ENCODE data around the gene IKZF3.

IKZF3 gene

DNA sequence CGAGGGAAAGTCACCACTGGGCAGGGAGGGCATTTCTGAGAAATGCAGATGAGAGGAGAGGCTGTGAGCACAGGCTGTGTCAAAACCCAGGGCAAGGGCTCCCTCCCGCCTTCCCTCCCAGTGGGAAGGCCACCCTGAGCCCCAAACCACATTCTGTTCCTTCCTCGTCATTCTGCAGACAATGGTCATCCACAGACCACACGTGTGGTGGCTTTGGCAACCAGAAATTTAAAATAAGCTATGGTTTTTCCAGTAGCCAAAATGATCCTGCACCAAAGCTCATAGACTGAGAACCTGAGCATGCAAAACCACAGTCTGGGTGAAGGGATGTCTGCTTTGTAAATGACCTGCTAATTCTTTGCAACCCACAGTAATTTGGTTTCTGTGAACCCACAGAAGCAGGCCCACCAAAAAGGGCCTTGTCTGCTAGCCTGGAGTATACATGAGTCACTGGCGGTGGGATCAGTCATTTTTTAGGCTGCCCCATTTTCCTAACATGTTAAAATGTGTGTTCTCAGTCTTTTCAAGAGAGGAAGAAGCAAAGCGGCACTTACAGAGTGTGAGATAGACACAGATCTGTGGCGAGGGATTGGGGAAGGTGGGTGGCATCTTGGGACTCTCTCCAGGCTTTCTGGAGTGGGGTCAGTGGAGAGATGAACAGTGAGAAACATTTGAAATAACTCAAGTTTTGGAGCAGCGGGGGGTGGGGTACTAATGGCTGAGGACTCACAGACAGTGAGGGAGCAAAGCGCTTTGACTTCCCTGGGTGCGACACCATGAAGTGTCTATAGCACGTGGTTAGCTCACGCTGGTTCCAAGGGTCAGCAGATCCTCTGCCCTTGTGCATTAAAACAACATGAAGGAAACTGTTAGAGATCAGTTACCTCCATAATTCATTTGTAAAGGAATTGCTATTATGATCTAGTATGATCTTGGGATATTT, 105.9 kb downstream of the IKZF3 start:
- H3K27ac ChIP-seq (ENCODE audit: low read depth, low read length), result no peak overlapping the region
- H3K4me1 ChIP-seq (ENCODE audit: insufficient read depth, low read length), result peaks cover 12% of the 10 kb centered on the region
- no peak overlapping the region for H3K4me3 ChIP-seq (ENCODE audit: low read depth in 1 of 2, low read length in 2 of 2)
- no peaks in the 10 kb centered on the region for H3K36me3 ChIP-seq (ENCODE audit: insufficient read depth, low read length)
- H3K9me3 ChIP-seq (ENCODE audit: low read length), result no peaks in the 10 kb centered on the region
- no peak overlapping the region for H3K9ac ChIP-seq (ENCODE audit: low read length)
- no peaks in the 10 kb centered on the region for H3K27me3 ChIP-seq (ENCODE audit: control insufficient read depth in 1 of 2, insufficient read depth in 2 of 2, low read length in 2 of 2)

DNA sequence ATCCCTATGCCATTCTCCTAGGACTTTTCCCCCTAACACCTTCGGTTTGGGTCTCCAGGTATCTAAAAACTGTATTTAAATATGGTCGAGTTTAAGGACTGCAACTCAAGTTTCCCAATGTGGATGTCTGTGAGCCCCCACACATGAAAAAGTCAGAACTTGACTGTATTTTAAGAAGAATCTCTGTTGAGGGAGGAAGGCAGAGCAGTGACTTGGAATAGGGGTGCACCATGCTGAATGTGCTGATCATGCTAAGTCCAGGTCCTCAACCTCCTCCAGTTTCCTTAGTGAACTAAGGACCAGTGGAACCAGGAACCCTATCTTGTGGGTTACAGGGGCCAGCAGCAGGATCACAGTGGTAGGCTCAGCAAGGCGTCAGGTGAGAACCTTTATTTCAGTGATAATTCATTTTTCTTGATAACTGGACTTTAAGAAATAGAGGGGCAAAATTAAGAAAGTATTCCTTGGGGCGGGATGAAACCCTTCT, 106.9 kb downstream of the IKZF3 start:
- Histone ChIP-seq H3K27me3 (ENCODE audit: control insufficient read depth in 1 of 2, insufficient read depth in 2 of 2, low read length in 2 of 2) (no peaks in the 10 kb centered on the region), H3K4me1 (ENCODE audit: insufficient read depth, low read length) (peaks cover 14% of the 10 kb centered on the region), H3K9me3 (ENCODE audit: low read length) (no peaks in the 10 kb centered on the region), H3K27ac (ENCODE audit: low read depth, low read length) (no peak overlapping the region), H3K4me3 (ENCODE audit: low read depth in 1 of 2, low read length in 2 of 2) (no peak overlapping the region), H3K36me3 (ENCODE audit: insufficient read depth, low read length) (no peaks in the 10 kb centered on the region), H3K9ac (ENCODE audit: low read length) (no peak overlapping the region)

DNA sequence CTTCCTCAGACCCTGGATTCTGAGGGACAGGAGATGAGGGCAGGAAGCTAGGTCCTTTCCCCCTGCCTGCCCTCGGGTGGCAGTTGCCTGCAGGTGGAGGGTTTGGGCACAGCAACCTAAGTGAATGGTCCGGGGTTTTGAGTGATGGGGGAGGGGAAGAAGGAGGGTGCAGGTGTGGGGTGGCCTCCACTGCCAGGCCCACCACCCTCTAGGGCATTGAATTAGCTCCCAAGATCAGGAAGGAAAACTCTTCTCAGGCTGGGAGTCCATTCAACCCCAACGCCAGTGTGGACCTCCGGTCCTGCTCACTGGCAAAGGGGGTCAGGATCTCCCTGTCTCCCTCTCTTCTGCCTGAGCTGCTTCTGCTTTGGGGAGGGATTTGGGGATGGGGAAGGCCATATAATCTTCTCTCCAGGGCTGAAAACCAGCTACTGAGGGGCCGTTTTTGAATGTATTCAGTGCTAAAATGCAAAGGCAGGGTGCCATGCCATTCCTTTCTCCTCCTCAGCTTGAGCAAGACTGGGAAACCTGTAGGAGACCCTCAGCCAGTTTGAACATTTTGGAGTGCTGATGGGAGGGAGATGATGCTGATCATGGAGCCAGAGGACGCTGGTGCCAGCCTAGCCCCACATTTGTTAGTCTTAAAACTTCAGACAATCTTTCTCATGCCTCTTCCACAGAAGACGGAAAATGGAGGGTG, 107.6 kb downstream of the IKZF3 start:
- H3K36me3 ChIP-seq (ENCODE audit: insufficient read depth, low read length), result no peaks in the 10 kb centered on the region
- H3K27me3 ChIP-seq (ENCODE audit: control insufficient read depth in 1 of 2, insufficient read depth in 2 of 2, low read length in 2 of 2), result no peaks in the 10 kb centered on the region
- H3K4me3 ChIP-seq (ENCODE audit: low read depth in 1 of 2, low read length in 2 of 2), result no peak overlapping the region
- peaks cover 14% of the 10 kb centered on the region for H3K4me1 ChIP-seq (ENCODE audit: insufficient read depth, low read length)
- no peak overlapping the region for H3K9ac ChIP-seq (ENCODE audit: low read length)
- no peak overlapping the region for H3K27ac ChIP-seq (ENCODE audit: low read depth, low read length)
- no peaks in the 10 kb centered on the region for H3K9me3 ChIP-seq (ENCODE audit: low read length)

DNA sequence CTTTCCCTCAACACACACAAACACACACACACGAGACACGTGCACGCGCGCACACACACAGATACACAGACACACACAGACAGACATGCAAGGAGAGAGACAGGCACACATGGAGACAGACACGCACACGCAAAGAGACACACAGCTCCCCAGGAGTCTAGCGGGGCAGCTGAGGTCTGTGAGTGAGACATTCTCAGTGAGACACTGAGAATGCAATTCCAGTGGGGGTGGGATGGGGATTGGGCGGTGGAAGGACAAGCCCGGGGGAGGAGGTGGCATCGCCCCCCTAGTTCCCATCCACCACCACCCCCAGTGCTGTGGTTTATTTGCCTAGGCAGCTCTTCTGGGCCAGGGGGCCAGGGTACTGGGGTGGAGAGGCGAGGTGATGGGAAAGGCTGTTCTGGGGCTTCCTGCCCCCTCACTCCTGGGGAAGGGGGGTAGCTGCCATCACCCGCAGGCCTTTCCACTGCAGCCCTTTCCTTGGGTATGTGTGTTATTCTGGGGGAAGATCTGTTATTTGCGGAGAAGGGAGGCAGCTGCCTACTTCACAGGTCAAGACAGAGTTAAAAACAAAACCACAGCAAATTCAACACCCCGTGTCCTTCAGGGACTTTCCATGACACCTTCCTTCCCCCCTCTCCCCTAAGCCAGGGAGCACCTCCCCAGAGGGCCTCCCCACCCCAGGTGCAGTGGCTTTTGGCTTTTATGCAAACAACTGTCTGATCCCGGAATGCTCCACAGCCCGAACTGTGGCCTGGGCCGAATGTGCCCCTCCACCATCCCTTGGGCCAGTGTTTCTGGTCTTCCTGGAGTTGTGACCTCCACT, 108.3 kb downstream of the IKZF3 start:
- H3K27me3 ChIP-seq (ENCODE audit: control insufficient read depth in 1 of 2, insufficient read depth in 2 of 2, low read length in 2 of 2), result no peaks in the 10 kb centered on the region
- peak overlapping the region; percentile 94 for H3K27ac ChIP-seq (ENCODE audit: low read depth, low read length)
- H3K4me3 ChIP-seq (ENCODE audit: low read depth in 1 of 2, low read length in 2 of 2), result no peak overlapping the region
- H3K36me3 ChIP-seq (ENCODE audit: insufficient read depth, low read length), result no peaks in the 10 kb centered on the region
- H3K9me3 ChIP-seq (ENCODE audit: low read length), result no peaks in the 10 kb centered on the region
- peaks cover 14% of the 10 kb centered on the region for H3K4me1 ChIP-seq (ENCODE audit: insufficient read depth, low read length)
- peak overlapping the region; percentile 71 for H3K9ac ChIP-seq (ENCODE audit: low read length)

DNA sequence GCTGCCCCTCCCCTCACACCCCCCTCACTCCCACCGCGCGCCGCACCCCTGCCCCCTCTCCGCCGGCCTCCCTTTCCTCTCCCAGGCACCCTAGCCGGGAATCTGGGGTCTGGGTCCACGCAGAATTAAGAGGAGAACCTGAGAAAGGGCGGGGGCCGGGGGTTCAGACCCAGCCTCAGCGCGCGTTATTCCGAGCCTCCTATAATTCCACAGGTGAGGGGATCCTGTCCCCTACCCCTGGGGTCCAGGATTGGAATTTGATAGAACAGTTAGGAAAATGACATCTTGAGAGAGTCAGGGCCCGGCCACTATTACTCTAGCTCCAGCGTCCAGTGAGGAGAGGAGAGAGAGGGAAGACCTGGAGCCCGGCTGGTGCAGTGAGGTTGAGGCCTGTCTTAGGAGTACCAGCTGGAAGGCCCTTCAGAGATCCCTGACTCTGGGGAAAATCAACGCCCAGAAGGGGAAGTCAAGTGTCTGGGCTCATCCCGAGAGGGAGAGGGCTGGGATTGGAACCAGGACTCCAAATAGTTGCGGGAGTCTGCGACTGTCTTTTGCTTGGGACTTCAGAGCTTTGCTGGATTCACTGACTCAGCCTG, 109.1 kb downstream of the IKZF3 start:
- H3K27me3 ChIP-seq (ENCODE audit: control insufficient read depth in 1 of 2, insufficient read depth in 2 of 2, low read length in 2 of 2), result no peaks in the 10 kb centered on the region
- H3K9me3 ChIP-seq (ENCODE audit: low read length), result no peaks in the 10 kb centered on the region
- no peaks in the 10 kb centered on the region for H3K36me3 ChIP-seq (ENCODE audit: insufficient read depth, low read length)
- H3K9ac ChIP-seq (ENCODE audit: low read length), result peak overlapping the region; percentile 71
- H3K4me1 ChIP-seq (ENCODE audit: insufficient read depth, low read length), result peaks cover 17% of the 10 kb centered on the region
- H3K4me3 ChIP-seq (ENCODE audit: low read depth in 1 of 2, low read length in 2 of 2), result peak overlapping the region; percentile 70 to 77
- peak overlapping the region; percentile 94 for H3K27ac ChIP-seq (ENCODE audit: low read depth, low read length)

DNA sequence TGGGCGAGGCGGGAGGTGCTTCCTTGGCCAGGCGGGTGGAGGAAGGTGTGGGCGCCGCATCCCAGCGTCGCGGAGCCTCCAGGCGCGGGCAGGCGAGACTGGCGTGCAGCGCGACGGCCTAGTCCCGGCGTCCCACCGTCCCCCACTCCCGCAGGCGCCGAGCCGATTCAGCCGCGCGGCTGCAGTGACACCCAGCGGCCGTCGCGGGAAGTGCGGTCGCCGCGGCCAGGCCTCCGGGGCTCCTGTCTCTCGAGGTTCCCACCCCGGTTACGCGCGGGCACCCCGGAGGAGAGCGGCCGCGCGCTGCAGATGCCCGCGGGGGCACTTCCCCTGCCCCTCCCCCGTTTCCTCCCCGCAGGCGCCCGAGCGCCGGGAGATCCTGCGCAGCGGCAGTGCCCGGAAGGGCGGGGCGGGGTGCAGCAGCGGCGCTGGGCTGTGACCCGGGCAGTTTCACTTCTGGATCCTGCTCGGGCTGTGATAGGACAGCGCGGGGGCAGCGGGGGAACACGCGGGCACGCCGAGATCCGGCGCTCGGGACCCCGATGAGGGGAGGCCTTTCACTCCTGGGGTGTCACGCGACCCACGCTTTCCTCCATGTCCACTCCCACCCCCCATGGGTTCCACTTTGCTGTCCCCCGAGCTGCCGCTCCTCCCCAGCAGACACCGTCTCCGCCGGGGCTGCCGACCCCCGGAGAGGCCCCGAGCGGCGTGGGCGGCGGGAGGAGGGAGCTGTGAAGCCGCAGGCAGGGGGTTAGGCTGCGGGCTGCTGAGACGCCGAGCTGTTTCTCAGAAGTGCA, 109.8 kb downstream of the IKZF3 start:
- no peaks in the 10 kb centered on the region for H3K27me3 ChIP-seq (ENCODE audit: control insufficient read depth in 1 of 2, insufficient read depth in 2 of 2, low read length in 2 of 2)
- no peaks in the 10 kb centered on the region for H3K36me3 ChIP-seq (ENCODE audit: insufficient read depth, low read length)
- H3K9ac ChIP-seq (ENCODE audit: low read length), result peak overlapping the region; percentile 71
- H3K4me3 ChIP-seq (ENCODE audit: low read depth in 1 of 2, low read length in 2 of 2), result peak overlapping the region; percentile 70 to 77
- peaks cover 18% of the 10 kb centered on the region for H3K4me1 ChIP-seq (ENCODE audit: insufficient read depth, low read length)
- H3K27ac ChIP-seq (ENCODE audit: low read depth, low read length), result peak overlapping the region; percentile 94
- no peaks in the 10 kb centered on the region for H3K9me3 ChIP-seq (ENCODE audit: low read length)

DNA sequence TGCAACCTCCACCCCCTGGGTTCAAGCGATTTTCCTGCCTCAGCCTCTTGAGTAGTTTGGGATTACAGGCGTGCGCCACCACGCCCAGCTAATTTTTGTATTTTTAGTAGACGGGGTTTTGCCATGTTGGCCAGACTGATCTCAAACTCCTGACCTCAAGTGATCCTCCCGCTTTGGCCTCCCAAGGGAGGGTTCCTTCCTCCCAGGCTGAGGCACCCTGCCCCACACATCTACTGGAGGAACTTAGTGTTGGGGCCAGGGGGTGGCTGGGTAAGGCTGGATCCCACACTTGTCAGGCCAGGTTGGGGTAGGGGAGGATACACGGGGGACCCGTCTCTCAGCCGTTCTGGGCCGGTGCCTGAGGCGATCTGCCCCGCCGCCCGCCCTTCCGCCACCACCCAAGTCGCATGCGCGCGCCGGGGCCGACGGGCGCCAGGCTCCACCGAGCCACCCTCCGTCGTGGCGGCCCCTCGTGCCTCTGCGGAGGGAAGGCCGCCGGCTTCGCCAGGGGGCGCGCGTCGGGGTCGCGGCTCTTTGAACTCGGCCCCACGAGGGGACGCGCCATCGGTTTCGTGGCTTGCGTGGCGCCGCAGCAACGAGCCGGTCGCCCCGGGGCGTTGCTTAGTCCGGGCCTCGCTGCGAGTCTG, 110.5 kb downstream of the IKZF3 start:
- H3K4me1 ChIP-seq (ENCODE audit: insufficient read depth, low read length), result peaks cover 18% of the 10 kb centered on the region
- H3K27me3 ChIP-seq (ENCODE audit: control insufficient read depth in 1 of 2, insufficient read depth in 2 of 2, low read length in 2 of 2), result no peaks in the 10 kb centered on the region
- H3K4me3 ChIP-seq (ENCODE audit: low read depth in 1 of 2, low read length in 2 of 2), result peak overlapping the region; percentile 52 to 70
- H3K36me3 ChIP-seq (ENCODE audit: insufficient read depth, low read length), result no peaks in the 10 kb centered on the region
- H3K27ac ChIP-seq (ENCODE audit: low read depth, low read length), result peak overlapping the region; percentile 94
- H3K9ac ChIP-seq (ENCODE audit: low read length), result no peak overlapping the region
- no peaks in the 10 kb centered on the region for H3K9me3 ChIP-seq (ENCODE audit: low read length)

DNA sequence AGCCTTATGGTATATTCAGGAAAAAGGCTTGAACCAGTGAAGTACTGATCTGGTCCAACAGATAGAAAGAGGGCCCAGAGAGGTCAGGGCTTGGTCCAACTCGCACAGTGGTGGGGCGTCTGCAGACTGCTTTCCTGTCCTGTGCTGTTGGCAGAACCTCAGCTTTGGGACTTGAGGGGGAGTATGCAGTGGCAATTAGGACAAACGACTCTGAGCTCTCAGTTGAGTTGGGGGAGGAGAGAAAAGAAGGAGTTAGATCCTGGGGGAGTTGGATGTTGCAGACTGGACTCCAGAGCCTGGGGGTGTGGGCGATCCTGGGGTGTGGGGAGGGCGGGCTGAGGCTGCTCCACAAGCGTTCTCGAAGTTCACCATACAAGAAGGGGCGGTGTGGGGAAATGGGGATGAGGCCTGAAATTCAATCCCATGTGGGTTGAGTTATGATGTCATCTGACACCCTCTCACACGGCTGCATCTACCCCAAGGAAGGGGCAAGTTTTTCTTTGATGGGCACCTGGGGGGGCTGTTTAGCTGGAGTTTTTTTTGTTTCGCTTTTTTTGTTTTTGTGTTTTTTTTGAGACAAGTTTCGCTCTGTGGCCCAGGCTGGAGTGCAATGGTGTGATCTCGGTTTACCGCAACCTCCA, 111.8 kb downstream of the IKZF3 start:
- peaks cover 18% of the 10 kb centered on the region for H3K4me1 ChIP-seq (ENCODE audit: insufficient read depth, low read length)
- H3K4me3 ChIP-seq (ENCODE audit: low read depth in 1 of 2, low read length in 2 of 2), result no peak overlapping the region
- no peak overlapping the region for H3K27ac ChIP-seq (ENCODE audit: low read depth, low read length)
- H3K9ac ChIP-seq (ENCODE audit: low read length), result no peak overlapping the region
- H3K9me3 ChIP-seq (ENCODE audit: low read length), result no peaks in the 10 kb centered on the region
- no peaks in the 10 kb centered on the region for H3K36me3 ChIP-seq (ENCODE audit: insufficient read depth, low read length)
- no peaks in the 10 kb centered on the region for H3K27me3 ChIP-seq (ENCODE audit: control insufficient read depth in 1 of 2, insufficient read depth in 2 of 2, low read length in 2 of 2)

DNA sequence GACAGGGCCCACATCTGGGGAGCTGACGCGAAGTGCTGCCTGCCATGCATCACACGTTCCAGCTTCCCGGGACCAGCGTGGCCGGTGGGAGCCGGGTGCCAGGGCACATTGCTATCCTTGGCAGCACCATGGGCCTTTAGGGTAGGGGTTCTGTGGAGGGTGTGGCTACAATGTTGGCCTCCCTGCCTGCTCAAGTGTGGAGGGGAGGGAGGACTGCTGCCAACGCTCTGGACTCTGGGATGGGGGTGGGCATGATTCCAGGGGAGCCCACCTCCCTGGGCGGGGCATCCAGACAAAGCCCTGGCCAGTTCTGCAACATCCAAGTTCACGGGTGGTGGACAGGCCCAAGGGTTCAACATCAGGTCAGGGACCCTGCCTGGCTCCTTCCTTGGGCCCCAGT, 112.5 kb downstream of the IKZF3 start:
- Histone ChIP-seq H3K4me3 (ENCODE audit: low read depth in 1 of 2, low read length in 2 of 2) (no peak overlapping the region), H3K27me3 (ENCODE audit: control insufficient read depth in 1 of 2, insufficient read depth in 2 of 2, low read length in 2 of 2) (no peaks in the 10 kb centered on the region), H3K27ac (ENCODE audit: low read depth, low read length) (no peak overlapping the region), H3K36me3 (ENCODE audit: insufficient read depth, low read length) (no peaks in the 10 kb centered on the region), H3K9ac (ENCODE audit: low read length) (no peak overlapping the region), H3K9me3 (ENCODE audit: low read length) (no peaks in the 10 kb centered on the region), H3K4me1 (ENCODE audit: insufficient read depth, low read length) (peaks cover 18% of the 10 kb centered on the region)

All from muscle layer of colon (tissue), 2 donors.